ENCODE results near the gene SNORC. TPM values are rescaled to one million over a fixed set of nuclear protein-coding genes. Genes with fewer than 3 reads are reported as not detected.

SNORC gene
- total RNA-seq, 1 experiment from 2014 or later, result 2.6 TPM

DNA sequence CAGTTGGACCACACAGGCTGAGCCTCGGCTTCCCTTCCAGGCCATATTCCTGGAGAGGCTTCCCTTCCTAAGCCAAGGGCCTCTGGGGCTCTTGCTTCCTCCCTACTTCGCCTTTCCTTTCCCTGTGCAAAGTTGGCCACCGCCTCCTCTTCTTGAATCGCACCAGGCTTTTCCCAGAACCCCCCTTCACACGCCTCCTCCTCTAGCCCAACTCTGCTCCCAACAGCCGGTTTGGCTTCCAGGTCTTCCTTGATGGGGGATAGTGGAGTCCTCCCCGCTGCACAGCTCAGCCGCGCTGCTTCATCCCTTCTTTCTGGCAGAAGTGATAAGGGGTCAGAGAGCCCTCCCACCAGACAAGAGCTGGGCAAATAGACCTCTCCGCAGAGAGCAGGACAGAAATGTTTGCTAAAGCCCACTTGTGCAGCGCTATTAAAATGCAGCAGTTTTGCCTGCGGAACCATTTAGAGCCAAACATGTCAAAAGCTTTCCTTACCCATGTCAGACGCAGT is 56.4 kb downstream of the SNORC start:
- no peak for DNase-seq (ENCODE audit: low spot score)

DNA sequence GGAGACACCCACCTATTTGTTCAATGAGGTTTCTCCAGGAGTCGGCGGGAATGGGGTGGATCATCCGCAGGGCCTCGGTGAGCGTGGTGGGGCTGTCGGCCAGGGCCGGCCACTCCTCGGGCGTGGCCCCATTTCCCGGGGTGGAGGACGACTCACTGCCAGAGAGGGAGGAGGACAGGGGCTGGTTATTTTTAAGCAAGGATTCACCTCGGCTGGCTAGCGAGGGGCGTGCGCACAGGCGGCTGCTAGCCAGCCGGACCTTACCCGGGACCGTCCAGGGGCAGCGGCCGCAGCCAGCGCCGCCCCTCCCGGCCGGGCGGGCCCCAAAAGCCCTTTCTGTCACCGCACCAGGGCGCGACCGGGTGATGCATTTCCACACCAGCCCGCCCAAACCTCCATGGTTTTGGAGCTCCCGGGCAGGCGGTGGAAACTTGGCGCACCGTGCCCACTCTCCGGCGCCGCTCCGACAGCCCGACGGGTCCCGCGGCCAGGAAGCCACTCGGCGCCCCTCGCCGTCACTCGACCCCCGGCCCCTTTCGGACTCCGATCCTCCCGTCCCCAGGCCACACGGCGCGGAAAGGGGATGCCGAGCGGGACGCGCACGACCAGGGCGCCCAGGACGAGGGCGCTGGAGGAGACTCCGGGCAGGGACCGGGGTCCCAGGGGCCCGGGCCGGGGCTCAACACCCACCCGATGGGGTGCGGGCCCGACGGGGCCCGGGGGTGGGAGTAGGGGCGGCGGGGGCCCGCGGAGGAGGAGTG is 57.1 kb downstream of the SNORC start:
- DNase-seq (ENCODE audit: low spot score), result no peak

DNA sequence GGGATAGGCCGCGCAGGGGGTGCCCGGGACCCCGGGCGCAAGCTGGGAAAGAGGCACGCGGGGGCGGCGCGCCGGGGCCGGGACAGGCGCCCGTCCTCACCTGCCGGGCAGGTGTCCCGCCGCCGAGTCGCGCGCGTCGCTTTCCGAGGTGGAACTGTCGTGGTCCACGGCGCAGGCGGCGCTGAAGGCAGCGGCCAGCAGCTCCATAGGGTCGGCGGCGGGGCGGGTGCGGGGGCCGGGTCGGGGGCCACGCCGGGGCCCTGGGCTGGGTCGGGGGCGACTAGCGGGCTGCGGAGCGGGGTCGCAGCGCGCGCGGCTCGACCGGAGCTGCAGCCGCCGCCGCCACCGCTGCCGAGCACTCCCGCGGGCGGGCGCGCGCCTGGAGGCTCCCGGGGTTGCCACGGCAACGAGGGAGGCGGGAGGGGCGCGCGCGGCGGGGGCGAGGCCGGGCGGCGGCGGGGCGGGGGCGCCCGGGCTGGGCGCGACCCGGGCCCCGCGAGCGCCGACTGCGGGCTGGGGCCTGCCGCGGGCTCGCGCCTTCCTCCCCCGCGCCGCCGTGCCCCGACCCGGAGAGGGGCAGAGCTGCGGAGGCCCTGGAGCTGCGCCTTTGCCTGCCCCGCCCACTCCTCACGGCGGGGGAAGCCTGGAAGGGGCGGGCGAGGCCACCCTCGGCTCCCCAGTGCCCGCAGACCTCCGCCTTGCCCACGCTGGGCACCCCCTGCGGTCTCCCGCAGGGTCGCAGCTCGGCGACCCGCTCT is 57.9 kb downstream of the SNORC start:
- DNase-seq (ENCODE audit: low spot score), result no peak

Small RNA genes lying within 50 kb of the gene (small RNA-seq; reads per million reads assigned to genes)
- gene RF00019, result not detected

Other genes with a start within 250 kb of the SNORC start
- not detected in 2 replicates for gene EFHD1, start 236.7 kb upstream of the SNORC start, total RNA-seq (2014; rRNA removed; shearing (Covaris generic))
- gene GIGYF2, start 172.9 kb upstream of the SNORC start, total RNA-seq (2014; rRNA removed; shearing (Covaris generic)), result 27.1 and 40.2 TPM in 2 replicates
- not detected in 2 replicates for gene KCNJ13, start 93.7 kb upstream of the SNORC start, total RNA-seq (2014; rRNA removed; shearing (Covaris generic))
- 13.4 and 13.5 TPM in 2 replicates for gene NGEF, start 143.0 kb downstream of the SNORC start, total RNA-seq (2014; rRNA removed; shearing (Covaris generic))
- gene NEU2, start 162.4 kb downstream of the SNORC start, total RNA-seq (2014; rRNA removed; shearing (Covaris generic)), result not detected in 2 replicates
- 26.9 and 28.6 TPM in 2 replicates for gene INPP5D, start 190.1 kb downstream of the SNORC start, total RNA-seq (2014; rRNA removed; shearing (Covaris generic))